WTC11 (cell line): Measurements from ENCODE around the gene PHF12. TPM values are rescaled to one million over a fixed set of nuclear protein-coding genes. Genes with fewer than 3 reads are reported as not detected.

Source experiments
- ATAC-seq: fragments of 200-7000 bp; cut with Tn5 transposase; 2 replicates; pipeline ENCODE4 v1.10.0; 2021; ENCODE audit warnings: mild to moderate bottlenecking, moderate library complexity
- CTCF ChIA-PET: fragments of 300-600 bp; sonication (Branson Sonifier 250); formaldehyde crosslinking; loops from one replicate; lab custom pipeline; 2021; ENCODE audit warnings: antibody characterized with exemption; lab: Charles Lee
- POLR2A ChIA-PET: fragments of 350-600 bp; sonication (Branson Sonifier 250); formaldehyde crosslinking; loops from one replicate; lab custom pipeline; 2021; ENCODE audit warnings: antibody characterized with exemption; lab: Charles Lee
- DNase-seq: peaks from one replicate; pipeline ENCODE4 v3.0.0; 2021; ENCODE audit warnings: low spot score
- H3K27ac Mint-ChIP-seq: 2 replicates; pipeline ENCODE4 v1.8.0; 2021; ENCODE audit warnings: mixed read lengths
- H3K27me3 Mint-ChIP-seq: 2 replicates; pipeline ENCODE4 v1.8.0; 2021; ENCODE audit warnings: low read depth, mild to moderate bottlenecking, moderate library complexity, mixed read lengths
- H3K36me3 Mint-ChIP-seq: 2 replicates; pipeline ENCODE4 v1.8.0; 2021; ENCODE audit warnings: mixed read lengths
- H3K4me1 Mint-ChIP-seq: 2 replicates; pipeline ENCODE4 v1.8.0; 2022; ENCODE audit warnings: mixed read lengths
- H3K4me3 Mint-ChIP-seq: 2 replicates; pipeline ENCODE4 v1.8.0; 2021; ENCODE audit warnings: mild to moderate bottlenecking, moderate library complexity, mixed read lengths
- H3K9me3 Mint-ChIP-seq: 2 replicates; pipeline ENCODE4 v1.8.0; 2021; ENCODE audit warnings: mixed read lengths
- AFF4 ChIP-seq: sonication (generic); formaldehyde crosslinking; IDR thresholded peaks from 2 replicates; pipeline ENCODE4 v1.8.1; 2023; ENCODE audit warnings: mild to moderate bottlenecking, missing genetic modification reagents, borderline replicate concordance
- ATF3 ChIP-seq: sonication (generic); formaldehyde crosslinking; conservative IDR thresholded peaks from 2 replicates; pipeline ENCODE4 v1.8.1; 2022; ENCODE audit warnings: mild to moderate bottlenecking, missing genetic modification reagents
- CREB1 ChIP-seq: sonication (generic); formaldehyde crosslinking; IDR thresholded peaks from 2 replicates; pipeline ENCODE4 v1.8.0; 2023; ENCODE audit warnings: mild to moderate bottlenecking, missing genetic modification reagents
- ERG ChIP-seq: fragments of 250-450 bp; sonication (Bioruptor Pico); IDR thresholded peaks from 2 replicates; pipeline ENCODE4 v1.8.0; 2021; ENCODE audit warnings: mild to moderate bottlenecking
- ESRRA ChIP-seq: sonication (generic); formaldehyde crosslinking; IDR thresholded peaks from 2 replicates; pipeline ENCODE4 v1.8.1; 2022; ENCODE audit warnings: mild to moderate bottlenecking, missing genetic modification reagents, borderline replicate concordance
- ETV6 ChIP-seq: sonication (generic); formaldehyde crosslinking; IDR thresholded peaks from 2 replicates; pipeline ENCODE4 v1.8.1; 2022; ENCODE audit warnings: mild to moderate bottlenecking, missing genetic modification reagents
- IRF2 ChIP-seq: sonication (generic); formaldehyde crosslinking; IDR thresholded peaks from 2 replicates; pipeline ENCODE4 v1.8.0; 2022; ENCODE audit warnings: low read depth, missing genetic modification reagents, borderline replicate concordance
- KAT7 ChIP-seq: sonication (generic); formaldehyde crosslinking; IDR thresholded peaks from 2 replicates; pipeline ENCODE4 v1.8.1; 2023; ENCODE audit warnings: missing genetic modification reagents, mild to moderate bottlenecking, borderline replicate concordance
- MAX ChIP-seq: sonication (generic); formaldehyde crosslinking; IDR thresholded peaks from 2 replicates; pipeline ENCODE4 v1.8.0; 2022; ENCODE audit warnings: mild to moderate bottlenecking, missing genetic modification reagents
- NFE2L1 ChIP-seq: sonication (generic); formaldehyde crosslinking; IDR thresholded peaks from 2 replicates; pipeline ENCODE4 v1.8.1; 2023; ENCODE audit warnings: missing genetic modification reagents
- SMAD3 ChIP-seq: sonication (generic); formaldehyde crosslinking; IDR thresholded peaks from 2 replicates; pipeline ENCODE4 v1.8.0; 2022; ENCODE audit warnings: missing genetic modification reagents, mild to moderate bottlenecking, borderline replicate concordance
- SMAD4 ChIP-seq: sonication (generic); formaldehyde crosslinking; IDR thresholded peaks from 2 replicates; pipeline ENCODE4 v1.8.0; 2022; ENCODE audit warnings: mild to moderate bottlenecking, missing genetic modification reagents
- SOX15 ChIP-seq: fragments of 250-450 bp; sonication (Bioruptor Pico); IDR thresholded peaks from 2 replicates; pipeline ENCODE4 v1.9.0; 2021; ENCODE audit warnings: mild to moderate bottlenecking
- SP1 ChIP-seq: sonication (generic); formaldehyde crosslinking; conservative IDR thresholded peaks from 2 replicates; pipeline ENCODE4 v1.8.1; 2022; ENCODE audit warnings: missing genetic modification reagents
- TCF7 ChIP-seq: sonication (generic); formaldehyde crosslinking; IDR thresholded peaks from 2 replicates; pipeline ENCODE4 v1.8.0; 2022; ENCODE audit warnings: mild to moderate bottlenecking, low read depth, missing genetic modification reagents, moderate library complexity
- ZBTB43 ChIP-seq: sonication (generic); formaldehyde crosslinking; IDR thresholded peaks from 2 replicates; pipeline ENCODE4 v1.8.1; 2023; ENCODE audit warnings: mild to moderate bottlenecking, missing genetic modification reagents
- ZNF219 ChIP-seq: sonication (generic); formaldehyde crosslinking; IDR thresholded peaks from 2 replicates; pipeline ENCODE4 v1.8.0; 2023; ENCODE audit warnings: missing genetic modification reagents, mild to moderate bottlenecking, borderline replicate concordance
- ZNF263 ChIP-seq: sonication (generic); formaldehyde crosslinking; IDR thresholded peaks from 2 replicates; pipeline ENCODE4 v1.8.1; 2022; ENCODE audit warnings: low read depth, mild to moderate bottlenecking, moderate library complexity, missing genetic modification reagents
- ZNF281 ChIP-seq: sonication (generic); formaldehyde crosslinking; IDR thresholded peaks from 2 replicates; pipeline ENCODE4 v1.8.0; 2023; ENCODE audit warnings: mild to moderate bottlenecking, missing genetic modification reagents
- ZNF396 ChIP-seq: fragments of 250-450 bp; sonication (Bioruptor Pico); IDR thresholded peaks from 2 replicates; pipeline ENCODE4 v1.8.0; 2021; ENCODE audit warnings: mild to moderate bottlenecking, moderate library complexity, borderline replicate concordance
- ZNF416 ChIP-seq: fragments of 250-450 bp; sonication (Bioruptor Pico); IDR thresholded peaks from 2 replicates; pipeline ENCODE4 v1.9.0; 2021; ENCODE audit warnings: mild to moderate bottlenecking, inconsistent platforms
- ZNF423 ChIP-seq: fragments of 250-450 bp; sonication (Bioruptor Pico); IDR thresholded peaks from 2 replicates; pipeline ENCODE4 v2.1.2; 2022; ENCODE audit warnings: mild to moderate bottlenecking, moderate library complexity
- total RNA-seq: library from RNA; stranded (reverse); gene quantifications from 3 replicates; pipeline ENCODE4 v1.2.3, GENCODE V29; 2021

PHF12 gene
- total RNA-seq, 1 experiment from 2014 or later: 69.8 TPM

- CTCF ChIA-PET: interaction anchor here (0.6 to 4.5 kb wide), 36 partner anchors 11 to 211 kb away, joined by 3 to 78 read pairs (median 4); partner anchors contain the start of genes MYO18A, PHF12, PIPOX and SEZ6
- Mint-ChIP-seq H3K36me3 (no peaks in the 10 kb centered on the region), H3K4me1 (peaks cover 46% of the 10 kb centered on the region), H3K27ac (peak overlapping the region; percentile 61), H3K27me3 (no peaks in the 10 kb centered on the region), H3K9me3 (no peaks in the 10 kb centered on the region), H3K4me3 (no peak overlapping the region)
- no peak for DNase-seq
- POLR2A ChIA-PET: interaction anchor here (0.5 kb wide), 1 partner anchor 42 kb away, joined by 3 read pairs; no protein-coding TSS in a partner anchor
- peak; percentile 48 for ATAC-seq
- TF ChIP-seq ZNF263 (CRISPR knock-in tag): 0 out of 2 replicates have a peak, but pooled peaks have one; percentile 64
- no peak for TF ChIP-seq ZBTB43 (CRISPR knock-in tag)
- 0 out of 2 replicates have a peak, but pooled peaks have one; percentile 13 for TF ChIP-seq ETV6
- no peak for TF ChIP-seq ZNF416 (CRISPR knock-in tag)
- 0 out of 2 replicates have a peak, but pooled peaks have one; percentile 19 for TF ChIP-seq MAX (CRISPR knock-in tag)
- peak; percentile 89 for TF ChIP-seq ZNF281 (CRISPR knock-in tag)
- no peak for TF ChIP-seq SP1 (CRISPR knock-in tag)
- TF ChIP-seq CREB1 (CRISPR knock-in tag): no peak
- TF ChIP-seq SMAD4 (CRISPR knock-in tag): no peak
These were observed 17.1 kb upstream of the PHF12 start for GRCh38 chr17:28968231-28968913.

- POLR2A ChIA-PET: no interaction called here
- H3K27ac Mint-ChIP-seq: 0 out of 2 replicates have a peak overlapping the region, but pooled peaks have one; percentile 14
- CTCF ChIA-PET: interaction anchor here (0.7 to 4.5 kb wide), 30 partner anchors 13 to 212 kb away, joined by 3 to 78 read pairs (median 5); partner anchors contain the start of genes MYO18A, PHF12, PIPOX and SEZ6
- no peak overlapping the region for H3K4me3 Mint-ChIP-seq
- ATAC-seq (no peak), DNase-seq (no peak)
- no peaks in the 10 kb centered on the region; the same call in 1 of the 2 replicates for H3K27me3 Mint-ChIP-seq
- peaks cover 43% of the 10 kb centered on the region for H3K4me1 Mint-ChIP-seq
- H3K36me3 Mint-ChIP-seq: no peaks in the 10 kb centered on the region
- H3K9me3 Mint-ChIP-seq: no peaks in the 10 kb centered on the region
- no peak for TF ChIP-seq ZNF219 (CRISPR knock-in tag)
- no peak for TF ChIP-seq ZNF396
- no peak for TF ChIP-seq ERG (CRISPR knock-in tag)
- TF ChIP-seq ZNF423 (CRISPR knock-in tag): no peak
- no peak for TF ChIP-seq NFE2L1 (CRISPR knock-in tag)
- no peak for TF ChIP-seq MAX (CRISPR knock-in tag)
- TF ChIP-seq SMAD3: no peak
- TF ChIP-seq ESRRA (CRISPR knock-in tag): no peak
- no peak for TF ChIP-seq SOX15 (CRISPR knock-in tag)
- TF ChIP-seq AFF4 (CRISPR knock-in tag): no peak
- no peak for TF ChIP-seq KAT7 (CRISPR knock-in tag)
- no peak for TF ChIP-seq ATF3
- TF ChIP-seq TCF7 (CRISPR knock-in tag): no peak
- TF ChIP-seq IRF2: no peak
These were observed 16.2 kb upstream of the PHF12 start for GRCh38 chr17:28967221-28968135.
